Heart left ventricle (tissue), 16 donors: Measurements from ENCODE around the gene ZNF550. TPM values are rescaled to one million over a fixed set of nuclear protein-coding genes. Genes with fewer than 3 reads are reported as not detected.

Experiments used
- ATAC-seq, 4 donors: fragments of 200-7000 bp; cut with Tn5 transposase; one replicate each; pipeline ENCODE4 v1.9.1; 2020 to 2022; ENCODE audit warnings: moderate library complexity in 4 of 4, mild to moderate bottlenecking in 3 of 4, moderate number of reproducible peaks in 1 of 4
- DNase-seq, 5 donors: peaks; one replicate each; pipeline ENCODE4 v3.0.0-alpha.2; 2020
- H3K27ac ChIP-seq, 12 donors: fragments of 200-600 bp; sonication (generic) in 4 of 12; one replicate each; pipeline versions ENCODE4 v1.5.0 to v1.8.0; 2016 to 2022; ENCODE audit warnings: mild to moderate bottlenecking in 2 of 12
- H3K27me3 ChIP-seq, 9 donors: fragments of 200-600 bp; sonication (generic) in 2 of 9; one replicate each; pipeline versions ENCODE4 v1.5.1 to v1.8.0; 2016 to 2022; ENCODE audit warnings: mild to moderate bottlenecking in 3 of 9
- H3K36me3 ChIP-seq, 9 donors: fragments of 200-600 bp; sonication (generic) in 2 of 9; one replicate each; pipeline versions ENCODE4 v1.5.0 to v1.8.0; 2018 to 2022; ENCODE audit warnings: mild to moderate bottlenecking in 2 of 9
- H3K4me1 ChIP-seq, 12 donors: fragments of 200-600 bp; sonication (generic) in 4 of 12; one replicate each; pipeline versions ENCODE4 v1.5.0 to v1.8.0; 2016 to 2022; ENCODE audit warnings: mild to moderate bottlenecking in 3 of 12
- H3K4me3 ChIP-seq, 12 donors: fragments of 200-600 bp; sonication (generic) in 4 of 12; one replicate each; pipeline versions ENCODE4 v1.5.0 to v1.8.0; 2017 to 2022; ENCODE audit warnings: mild to moderate bottlenecking in 9 of 12, moderate library complexity in 4 of 12
- H3K9me3 ChIP-seq, 12 donors: fragments of 200-600 bp; sonication (generic) in 4 of 12; one replicate each; pipeline versions ENCODE4 v1.5.0 to v1.8.0; 2016 to 2022; ENCODE audit warnings: mild to moderate bottlenecking in 1 of 12
- CTCF ChIP-seq, 12 donors: fragments of 200-600 bp; sonication (generic) in 4 of 12; IDR thresholded peaks; one replicate each; pipeline versions ENCODE4 v1.5.0 to v1.8.0; 2018 to 2022; ENCODE audit warnings: antibody characterized with exemption in 12 of 12, mild to moderate bottlenecking in 5 of 12
- POLR2A ChIP-seq, 2 donors: fragments of 450-650 bp; IDR thresholded peaks; one replicate each; pipeline ENCODE4 v1.6.1; 2017; ENCODE audit warnings: antibody characterized with exemption in 2 of 2, mild to moderate bottlenecking in 2 of 2, moderate library complexity in 2 of 2
- WGBS, 4 donors: extraction: QIAGEN DNeasy Blood & Tissue Kit in 2 of 4; methylation state at CpG; one replicate each; pipeline versions ENCODE4 v1.1.5 to v1.1.7; 2013 to 2018; 5-methylcytosine and 5-hydroxymethylcytosine counted together
- intact Hi-C, 10 donors: fragments of 100-400 bp; cut with DNase I; formaldehyde crosslinking; loops; one replicate each; pipeline versions ENCODE4 v1.11.1 to v1.14.2; 2022
- polyA plus RNA-seq, 2 donors: library from polyadenylated mRNA; stranded (reverse); fragments of 200-250 nt; gene quantifications; one replicate each; pipeline ENCODE4 v1.2.3, GENCODE V29; 2013
- total RNA-seq, 9 donors: library from RNA; depleted of rRNA in 2 of 9; stranded (reverse); fragments of >200 nt in 2 of 9; fragmentation: NEBNext Ultra II Directional in 3 of 9; extraction: Animal tissue kit (Norgen Biotek cat#: 25700) in 3 of 9; gene quantifications; one replicate each; pipeline versions ENCODE4 v1.1.0 to v1.2.4, GENCODE V29; 2016 to 2023
- donor health status: ischemic (EF 13 %, LVEDD 7.1; RV severe dilation, severe dysfunction).
- donor health status: healthy with polysubstance abuse.
- donor health status: DM: no; HTN: yes; CAD: no.
- donor health status: DM: no; HTN: no; CAD: no.
- donor health status: ischemic (EF 25% LVEDD 6.9; RV normal size, moderate dysfunction).
- donor health status: ischemic (EF 25% LVEDD 5.7; RV mildly dilated, moderate dysfunction).
- donor health status: healthy.
- donor health status: DM: yes; HTN: yes; CAD: no.
- donor health status: ischemic (EF 35%, LVEDD 5.7; RV mildly dilated, moderate dysfunction).
- donor health status: nonischemic (EF 11% LVEDD 7.7; RV severe dilation, severe dysfunction).
- donor health status: DM: yes; HTN: yes; CAD: no.
- donor health status: PGD.
- donor health status: ischemic (EF 29% LVEDD 5.4; RV normal size, mild dysfunction).
- donor health status: nonischemic (EF 23%, LVEDD 6.1; RV moderate dilation, normal function).

Gene ZNF550
- total and polyA plus RNA-seq, 11 donors: 3.6 to 10.1 (median 6.9) TPM

GRCh38 chr19:57599377-57599760, 39.7 kb upstream of the ZNF550 start:
- intact Hi-C loops: loop anchor here in 2 of 10 donors (2.0 kb wide), 1 partner anchor 15 kb away; the partner anchor contains the start of gene ZIK1 (in 2 of the 2)

DNA sequence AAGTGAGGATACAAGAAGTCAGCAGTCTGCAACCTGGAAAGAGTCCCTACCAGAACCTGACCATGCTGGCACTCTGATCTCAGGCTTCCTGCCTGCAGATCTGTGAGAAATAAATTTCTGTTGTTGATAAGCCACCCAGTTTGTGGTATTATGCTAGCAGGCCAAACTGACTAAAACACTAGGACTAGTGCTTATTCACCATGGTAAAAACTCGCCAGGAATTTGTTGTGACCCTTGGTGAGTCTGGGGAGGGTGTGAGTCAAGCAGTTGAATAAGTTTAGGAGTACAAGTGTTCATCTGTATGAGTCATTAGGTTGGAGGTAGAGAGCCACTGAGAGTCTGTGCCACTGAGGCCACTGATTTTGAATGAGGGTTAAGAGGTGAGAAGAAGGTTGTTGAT, 27.9 kb upstream of the ZNF550 start:
- Histone ChIP-seq H3K9me3 (peaks cover 0 to 90% (median 63%) of the 10 kb centered on the region in 12 donors), H3K36me3 (peaks cover 4 to 68% (median 29%) of the 10 kb centered on the region in 9 donors), H3K27me3 (no peaks in the 10 kb centered on the region), H3K27ac (no peak overlapping the region), H3K4me3 (no peak overlapping the region), H3K4me1 (peaks cover 0 to 20% (median 15%) of the 10 kb centered on the region in 12 donors)
- TF ChIP-seq CTCF (IDR thresholded peaks at IDR 0.05): no peak
- no peak for TF ChIP-seq POLR2A (IDR thresholded peaks at IDR 0.05)
- intact Hi-C loops: loop anchor here in 1 of 10 donors (10.0 kb wide), 1 partner anchor 417 kb away; the partner anchor contains the start of gene ZNF606
- DNase-seq (no peak), ATAC-seq (no peak)
- WGBS, 4 donors: 94 to 100% (median 99%) methylated on average over 1 of the region's 1 CpG

More at GRCh38 chr19:57599377-57599760, 39.7 kb upstream of the ZNF550 start:
- Histone ChIP-seq H3K9me3 (peaks cover 0 to 44% (median 2%) of the 10 kb centered on the region in 12 donors), H3K4me3 (peak overlapping the region; percentile 68 to 99 (median 82)), H3K27ac (peak overlapping the region in 11 of 12 donors; percentile 22 to 80 (median 68)), H3K36me3 (peaks cover 0 to 9% (median under 1%) of the 10 kb centered on the region in 9 donors), H3K4me1 (peaks cover 4 to 19% (median 9%) of the 10 kb centered on the region in 12 donors), H3K27me3 (no peaks in the 10 kb centered on the region)
- DNase-seq (no peak), ATAC-seq (no peak)
- 47 to 48% (median 47%) methylated on average over 8 of the region's 8 CpGs for WGBS, 4 donors
- TF ChIP-seq POLR2A (IDR thresholded peaks at IDR 0.05): no peak
- peak in 1 of 12 donors; percentile 12 for TF ChIP-seq CTCF (IDR thresholded peaks at IDR 0.05)

GRCh38 chr19:57583521-57584416, 24.1 kb upstream of the ZNF550 start, which contains the start of gene ZIK1:
Gene ZIK1 (plus strand): TSS chr19:57584145. CDS start chr19:57584357, 212 bp downstream.
- TF ChIP-seq CTCF (IDR thresholded peaks at IDR 0.05) (peak in 4 of 12 donors; percentile 23 to 44 (median 36)), POLR2A (IDR thresholded peaks at IDR 0.05) (peak in 1 of 2 donors; percentile 56)
- WGBS, 4 donors: 0 to 2% (median 1%) methylated on average over 17 to 76 of the region's 76 CpGs
- Histone ChIP-seq H3K4me1 (peaks cover 0 to 29% (median 18%) of the 10 kb centered on the region in 12 donors), H3K27me3 (no peaks in the 10 kb centered on the region), H3K36me3 (peaks cover 0 to 34% (median 3%) of the 10 kb centered on the region in 9 donors), H3K27ac (peak within 1 kb of the TSS in 11 of 12 donors; percentile 41 to 84 (median 70)), H3K9me3 (peaks cover 0 to 56% (median 26%) of the 10 kb centered on the region in 12 donors), H3K4me3 (peak within 1 kb of the TSS; percentile 32 to 90 (median 80))
- peak; percentile 94 to 97 (median 96) for ATAC-seq
- intact Hi-C loops: loop anchor here in 3 of 10 donors (2.0 to 10.0 kb wide), 2 partner anchors 15 to 421 kb away; partner anchors contain the start of genes ZNF530 (in 2 of the 3) and ZNF606 (in 1 of the 3)
- DNase-seq: peak; percentile 93 to 96 (median 95)
